ENCODE data around the gene BMX. TPM values are rescaled to one million over a fixed set of nuclear protein-coding genes. Genes with fewer than 3 reads are reported as not detected.

BMX gene
- polyA plus RNA-seq, 1 donor from 2014 or later = not detected

DNA sequence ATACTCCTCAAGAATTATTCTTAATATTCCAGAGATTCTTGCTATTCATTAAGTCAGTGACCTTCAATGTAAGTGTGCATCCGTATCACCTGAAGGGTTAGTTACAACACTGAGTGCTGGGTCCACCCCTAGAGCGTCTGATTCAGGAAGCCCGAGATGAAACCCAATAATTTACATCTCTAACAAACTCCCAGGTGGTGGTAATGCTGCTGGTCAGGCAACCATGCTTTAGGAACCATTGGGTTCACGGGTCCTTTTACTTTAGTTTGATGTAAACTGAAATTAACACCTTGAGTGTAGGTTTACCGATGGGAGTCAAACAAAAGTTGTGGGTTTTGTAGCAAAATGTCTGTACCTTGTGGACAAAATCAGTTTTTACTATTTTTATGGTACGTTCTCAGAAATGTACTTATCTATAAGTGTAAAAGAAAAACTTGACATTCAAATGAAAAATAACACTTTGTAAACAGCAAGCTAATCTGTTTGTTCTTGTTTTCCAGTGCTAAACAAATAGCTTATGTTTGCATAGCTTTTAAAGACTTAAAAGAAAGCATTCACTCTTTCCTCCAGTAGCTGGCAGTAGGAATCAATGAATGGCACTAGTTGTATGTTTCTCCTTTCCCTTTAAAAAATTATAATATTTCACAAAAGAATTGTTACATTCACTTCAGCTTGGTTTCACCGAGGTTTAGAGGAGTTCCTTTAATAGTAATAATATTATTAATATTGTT, 67.4 kb downstream of the BMX start:
- no peaks in the 10 kb centered on the region for H3K79me2 ChIP-seq (replicated peaks; ENCODE audit: insufficient read depth, low read length)
- no peak overlapping the region for H2AFZ ChIP-seq (ENCODE audit: low read depth, low read length)
- H3K36me3 ChIP-seq (ENCODE audit: insufficient read depth, low read length) = no peaks in the 10 kb centered on the region
- H3F3A ChIP-seq (ENCODE audit: insufficient read depth, low read length, poor library complexity, severe bottlenecking) = no peaks in the 10 kb centered on the region
- no peak overlapping the region for H3K4me2 ChIP-seq (ENCODE audit: low read length)
- TF ChIP-seq EP300 (conservative IDR thresholded peaks at IDR 0.05; ENCODE audit: poor library complexity, severe bottlenecking) (no peak), POLR2AphosphoS5 (IDR thresholded peaks at IDR 0.05) (no peak), TAF1 (IDR thresholded peaks at IDR 0.05; ENCODE audit: low read depth) (no peak), RAD21 (conservative IDR thresholded peaks at IDR 0.05) (no peak), EZH2 (IDR thresholded peaks at IDR 0.05; ENCODE audit: borderline replicate concordance, insufficient read depth, low read length, poor library complexity, severe bottlenecking) (no peak), SMC3 (conservative IDR thresholded peaks at IDR 0.05; ENCODE audit: poor library complexity) (no peak), MXI1 (conservative IDR thresholded peaks at IDR 0.05; ENCODE audit: poor library complexity, severe bottlenecking) (no peak)
- TF ChIP-seq, protein P1, sequence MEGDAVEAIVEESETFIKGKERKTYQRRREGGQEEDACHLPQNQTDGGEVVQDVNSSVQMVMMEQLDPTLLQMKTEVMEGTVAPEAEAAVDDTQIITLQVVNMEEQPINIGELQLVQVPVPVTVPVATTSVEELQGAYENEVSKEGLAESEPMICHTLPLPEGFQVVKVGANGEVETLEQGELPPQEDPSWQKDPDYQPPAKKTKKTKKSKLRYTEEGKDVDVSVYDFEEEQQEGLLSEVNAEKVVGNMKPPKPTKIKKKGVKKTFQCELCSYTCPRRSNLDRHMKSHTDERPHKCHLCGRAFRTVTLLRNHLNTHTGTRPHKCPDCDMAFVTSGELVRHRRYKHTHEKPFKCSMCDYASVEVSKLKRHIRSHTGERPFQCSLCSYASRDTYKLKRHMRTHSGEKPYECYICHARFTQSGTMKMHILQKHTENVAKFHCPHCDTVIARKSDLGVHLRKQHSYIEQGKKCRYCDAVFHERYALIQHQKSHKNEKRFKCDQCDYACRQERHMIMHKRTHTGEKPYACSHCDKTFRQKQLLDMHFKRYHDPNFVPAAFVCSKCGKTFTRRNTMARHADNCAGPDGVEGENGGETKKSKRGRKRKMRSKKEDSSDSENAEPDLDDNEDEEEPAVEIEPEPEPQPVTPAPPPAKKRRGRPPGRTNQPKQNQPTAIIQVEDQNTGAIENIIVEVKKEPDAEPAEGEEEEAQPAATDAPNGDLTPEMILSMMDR (IDR thresholded peaks at IDR 0.05; ENCODE audit: poor library complexity, severe bottlenecking) = no peak
- TF ChIP-seq, protein P2, sequence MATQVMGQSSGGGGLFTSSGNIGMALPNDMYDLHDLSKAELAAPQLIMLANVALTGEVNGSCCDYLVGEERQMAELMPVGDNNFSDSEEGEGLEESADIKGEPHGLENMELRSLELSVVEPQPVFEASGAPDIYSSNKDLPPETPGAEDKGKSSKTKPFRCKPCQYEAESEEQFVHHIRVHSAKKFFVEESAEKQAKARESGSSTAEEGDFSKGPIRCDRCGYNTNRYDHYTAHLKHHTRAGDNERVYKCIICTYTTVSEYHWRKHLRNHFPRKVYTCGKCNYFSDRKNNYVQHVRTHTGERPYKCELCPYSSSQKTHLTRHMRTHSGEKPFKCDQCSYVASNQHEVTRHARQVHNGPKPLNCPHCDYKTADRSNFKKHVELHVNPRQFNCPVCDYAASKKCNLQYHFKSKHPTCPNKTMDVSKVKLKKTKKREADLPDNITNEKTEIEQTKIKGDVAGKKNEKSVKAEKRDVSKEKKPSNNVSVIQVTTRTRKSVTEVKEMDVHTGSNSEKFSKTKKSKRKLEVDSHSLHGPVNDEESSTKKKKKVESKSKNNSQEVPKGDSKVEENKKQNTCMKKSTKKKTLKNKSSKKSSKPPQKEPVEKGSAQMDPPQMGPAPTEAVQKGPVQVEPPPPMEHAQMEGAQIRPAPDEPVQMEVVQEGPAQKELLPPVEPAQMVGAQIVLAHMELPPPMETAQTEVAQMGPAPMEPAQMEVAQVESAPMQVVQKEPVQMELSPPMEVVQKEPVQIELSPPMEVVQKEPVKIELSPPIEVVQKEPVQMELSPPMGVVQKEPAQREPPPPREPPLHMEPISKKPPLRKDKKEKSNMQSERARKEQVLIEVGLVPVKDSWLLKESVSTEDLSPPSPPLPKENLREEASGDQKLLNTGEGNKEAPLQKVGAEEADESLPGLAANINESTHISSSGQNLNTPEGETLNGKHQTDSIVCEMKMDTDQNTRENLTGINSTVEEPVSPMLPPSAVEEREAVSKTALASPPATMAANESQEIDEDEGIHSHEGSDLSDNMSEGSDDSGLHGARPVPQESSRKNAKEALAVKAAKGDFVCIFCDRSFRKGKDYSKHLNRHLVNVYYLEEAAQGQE (IDR thresholded peaks at IDR 0.05; ENCODE audit: borderline replicate concordance) = no peak
- H4K20me1 ChIP-seq (ENCODE audit: insufficient read depth) = no peaks in the 10 kb centered on the region
- no peaks in the 10 kb centered on the region for H3K9me3 ChIP-seq (ENCODE audit: low read length)
- no peak overlapping the region for H3K27ac ChIP-seq (ENCODE audit: low read length)
- no peaks in the 10 kb centered on the region for H3K27me3 ChIP-seq (ENCODE audit: insufficient read depth, low read depth, low read length)
- H3K9me2 ChIP-seq (ENCODE audit: insufficient read depth, low read length) = no peaks in the 10 kb centered on the region
- H3K9ac ChIP-seq (ENCODE audit: low read length) = no peak overlapping the region
- no peak overlapping the region for H3K4me3 ChIP-seq (ENCODE audit: low read length)

- Histone ChIP-seq H3K27me3 (ENCODE audit: insufficient read depth, low read depth, low read length) (no peaks in the 10 kb centered on the region), H3K4me2 (ENCODE audit: low read length) (no peak overlapping the region), H3K9ac (ENCODE audit: low read length) (no peak overlapping the region), H3K27ac (ENCODE audit: low read length) (no peak overlapping the region), H3F3A (ENCODE audit: insufficient read depth, low read length, poor library complexity, severe bottlenecking) (no peaks in the 10 kb centered on the region), H3K9me2 (ENCODE audit: insufficient read depth, low read length) (no peaks in the 10 kb centered on the region), H3K36me3 (ENCODE audit: insufficient read depth, low read length) (no peaks in the 10 kb centered on the region), H3K4me3 (ENCODE audit: low read length) (no peak overlapping the region), H3K9me3 (ENCODE audit: low read length) (no peaks in the 10 kb centered on the region), H3K79me2 (replicated peaks; ENCODE audit: insufficient read depth, low read length) (no peaks in the 10 kb centered on the region), H2AFZ (ENCODE audit: low read depth, low read length) (no peak overlapping the region), H4K20me1 (ENCODE audit: insufficient read depth) (no peaks in the 10 kb centered on the region)
- TF ChIP-seq SMC3 (conservative IDR thresholded peaks at IDR 0.05; ENCODE audit: poor library complexity) = no peak
- TF ChIP-seq MXI1 (conservative IDR thresholded peaks at IDR 0.05; ENCODE audit: poor library complexity, severe bottlenecking) = no peak
These were observed 69.5 kb downstream of the BMX start for GRCh38 chrX:15570145-15570544.

Data from neural cell (in vitro differentiated cells).